ENCODE measurements around the gene GNMT. TPM values are rescaled to one million over a fixed set of nuclear protein-coding genes. Genes with fewer than 3 reads are reported as not detected.

The GNMT gene
- total and polyA plus RNA-seq, 9 donors, result 0.35 to 2.7 (median 1.1) TPM

- no peaks in the 10 kb centered on the region for H3K36me3 ChIP-seq
- no peaks in the 10 kb centered on the region for H3K9me3 ChIP-seq
- H3K27me3 ChIP-seq, result no peaks in the 10 kb centered on the region
- intact Hi-C loops (cut with DNase I), result no loop called here
- no peak for DNase-seq
- peaks cover 11% of the 10 kb centered on the region for H3K4me1 ChIP-seq (ENCODE audit: insufficient read depth)
- no peak overlapping the region for H3K27ac ChIP-seq
- no peak overlapping the region for H3K4me3 ChIP-seq
- WGBS, 3 donors, result 45 to 60% (median 57%) methylated on average over 5 of the region's 5 CpGs
- TF ChIP-seq EP300 (IDR thresholded peaks at IDR 0.05) (no peak), POLR2A (IDR thresholded peaks at IDR 0.05) (no peak), CTCF (IDR thresholded peaks at IDR 0.05) (no peak)
Measured at GRCh38 chr6:42987533-42988451, 27.2 kb downstream of the GNMT start.

GRCh38 chr6:42988486-42989020 lies 28.0 kb downstream of the GNMT start:
- H3K9me3 ChIP-seq, result no peaks in the 10 kb centered on the region
- no peaks in the 10 kb centered on the region for H3K27me3 ChIP-seq
- no peak overlapping the region for H3K27ac ChIP-seq
- H3K4me3 ChIP-seq, result no peak overlapping the region
- TF ChIP-seq EP300 (IDR thresholded peaks at IDR 0.05) (no peak), POLR2A (IDR thresholded peaks at IDR 0.05) (no peak), CTCF (IDR thresholded peaks at IDR 0.05) (no peak)
- intact Hi-C loops (cut with DNase I), result no loop called here
- H3K4me1 ChIP-seq (ENCODE audit: insufficient read depth), result peaks cover 10% of the 10 kb centered on the region
- DNase-seq, result no peak
- WGBS, 3 donors, result 44 to 68% (median 48%) methylated on average over 1 of the region's 1 CpG
- H3K36me3 ChIP-seq, result no peaks in the 10 kb centered on the region

GRCh38 chr6:42989923-42990322 lies 29.4 kb downstream of the GNMT start:
- intact Hi-C loops (cut with DNase I), result no loop called here
- peaks cover 7% of the 10 kb centered on the region for H3K4me1 ChIP-seq (ENCODE audit: insufficient read depth)
- no peak for TF ChIP-seq CTCF (IDR thresholded peaks at IDR 0.05)
- TF ChIP-seq POLR2A (IDR thresholded peaks at IDR 0.05), result no peak
- no peak for TF ChIP-seq EP300 (IDR thresholded peaks at IDR 0.05)
- H3K27ac ChIP-seq, result no peak overlapping the region
- H3K4me3 ChIP-seq, result no peak overlapping the region
- no peaks in the 10 kb centered on the region for H3K36me3 ChIP-seq
- no peak for DNase-seq
- no peaks in the 10 kb centered on the region for H3K27me3 ChIP-seq
- H3K9me3 ChIP-seq, result no peaks in the 10 kb centered on the region
- WGBS, 3 donors, result 73 to 83% (median 76%) methylated on average over 5 of the region's 5 CpGs

GRCh38 chr6:42993445-42993844 lies 32.9 kb downstream of the GNMT start:
- DNase-seq, result no peak
- no peaks in the 10 kb centered on the region for H3K27me3 ChIP-seq
- no peaks in the 10 kb centered on the region for H3K9me3 ChIP-seq
- no peaks in the 10 kb centered on the region for H3K4me1 ChIP-seq (ENCODE audit: insufficient read depth)
- H3K36me3 ChIP-seq, result no peaks in the 10 kb centered on the region
- H3K4me3 ChIP-seq, result no peak overlapping the region
- 78 to 89% (median 85%) methylated on average over 2 of the region's 2 CpGs for WGBS, 3 donors
- no peak overlapping the region for H3K27ac ChIP-seq
- TF ChIP-seq POLR2A (IDR thresholded peaks at IDR 0.05) (no peak), EP300 (IDR thresholded peaks at IDR 0.05) (no peak), CTCF (IDR thresholded peaks at IDR 0.05) (no peak)
- intact Hi-C loops (cut with DNase I), result no loop called here
